ENCODE measurements around the gene MPST.
A peak's percentile ranks its signal among the peaks of the same experiment; 100 is the strongest.
"Not testable (repeated sequence)": the region's sequence is repeated elsewhere in the genome, so short reads cannot be mapped to it uniquely, and the experiment has no call there.

The MPST gene

GRCh38 chr22:36988075-36988832, 31.3 kb upstream of the MPST start:
- no peak for DNase-seq
- Histone ChIP-seq H3K9me3 (ENCODE audit: severe bottlenecking) (peaks cover 18% of the 10 kb centered on the region), H3K27ac (no peak overlapping the region), H3K36me3 (no peaks in the 10 kb centered on the region), H3K27me3 (ENCODE audit: insufficient read depth, low read depth, severe bottlenecking) (peaks cover 44% of the 10 kb centered on the region), H3K4me3 (ENCODE audit: low read depth, low read length) (no peak overlapping the region)
- no peak for TF ChIP-seq CTCF (IDR thresholded peaks at IDR 0.05; ENCODE audit: low read depth, low read length)

- DNase-seq; H3K4me3 ChIP-seq (ENCODE audit: low read depth, low read length); H3K27ac ChIP-seq; H3K36me3 ChIP-seq: not testable (repeated sequence)
- Histone ChIP-seq H3K9me3 (ENCODE audit: severe bottlenecking) (peaks cover 18% of the 10 kb centered on the region), H3K27me3 (ENCODE audit: insufficient read depth, low read depth, severe bottlenecking) (peaks cover 46% of the 10 kb centered on the region)
These were observed 30.5 kb upstream of the MPST start for GRCh38 chr22:36989012-36989411.

GRCh38 chr22:36990457-36990856, 29.1 kb upstream of the MPST start:
- no peak for TF ChIP-seq CTCF (IDR thresholded peaks at IDR 0.05; ENCODE audit: low read depth, low read length)

GRCh38 chr22:36991206-36991605, 28.3 kb upstream of the MPST start:
- H3K36me3 ChIP-seq = no peaks in the 10 kb centered on the region
- TF ChIP-seq CTCF (IDR thresholded peaks at IDR 0.05; ENCODE audit: low read depth, low read length) = no peak
- H3K27ac ChIP-seq = no peak overlapping the region
- H3K27me3 ChIP-seq (ENCODE audit: insufficient read depth, low read depth, severe bottlenecking) = peaks cover 50% of the 10 kb centered on the region
- no peak for DNase-seq
- peaks cover 8% of the 10 kb centered on the region for H3K9me3 ChIP-seq (ENCODE audit: severe bottlenecking)
- H3K4me3 ChIP-seq (ENCODE audit: low read depth, low read length) = no peak overlapping the region

More at GRCh38 chr22:36990457-36990856, 29.1 kb upstream of the MPST start:
- Histone ChIP-seq H3K4me3 (ENCODE audit: low read depth, low read length) (no peak overlapping the region), H3K9me3 (ENCODE audit: severe bottlenecking) (peaks cover 15% of the 10 kb centered on the region), H3K36me3 (no peaks in the 10 kb centered on the region), H3K27me3 (ENCODE audit: insufficient read depth, low read depth, severe bottlenecking) (peaks cover 50% of the 10 kb centered on the region), H3K27ac (no peak overlapping the region)
- no peak for DNase-seq

- peaks cover 24% of the 10 kb centered on the region for H3K27me3 ChIP-seq (ENCODE audit: insufficient read depth, low read depth, severe bottlenecking)
- no peak for TF ChIP-seq CTCF (IDR thresholded peaks at IDR 0.05; ENCODE audit: low read depth, low read length)
- no peak overlapping the region for H3K27ac ChIP-seq
- no peaks in the 10 kb centered on the region for H3K36me3 ChIP-seq
- DNase-seq = no peak
- H3K4me3 ChIP-seq (ENCODE audit: low read depth, low read length) = no peak overlapping the region
- no peaks in the 10 kb centered on the region for H3K9me3 ChIP-seq (ENCODE audit: severe bottlenecking)
These were observed 21.8 kb upstream of the MPST start for GRCh38 chr22:36997746-36998145.

- peak; percentile 24 for DNase-seq
- Histone ChIP-seq H3K27ac (no peak overlapping the region), H3K27me3 (ENCODE audit: insufficient read depth, low read depth, severe bottlenecking) (peaks cover 34% of the 10 kb centered on the region), H3K36me3 (no peaks in the 10 kb centered on the region), H3K9me3 (ENCODE audit: severe bottlenecking) (no peaks in the 10 kb centered on the region), H3K4me3 (ENCODE audit: low read depth, low read length) (no peak overlapping the region)
- TF ChIP-seq CTCF (IDR thresholded peaks at IDR 0.05; ENCODE audit: low read depth, low read length) = peak; percentile 44; the same call in 1 of the 2 replicates
These were observed 20.8 kb upstream of the MPST start for GRCh38 chr22:36998620-36999351.

All from WERI-Rb-1 (cell line).